Esophagus squamous epithelium (tissue), 5 donors: ENCODE results near the gene CHRNB1. TPM values are rescaled to one million over a fixed set of nuclear protein-coding genes. Genes with fewer than 3 reads are reported as not detected.

Experiments used
- DNase-seq: peaks from one replicate; lab custom pipeline; 2025; lab: John Stamatoyannopoulos, UW
- H3K27ac ChIP-seq, 4 donors: fragments of 200-600 bp; sonication (generic); one replicate each; pipeline ENCODE4 v1.5.1; 2016 to 2019; ENCODE audit warnings: mild to moderate bottlenecking in 1 of 4
- H3K27me3 ChIP-seq, 4 donors: fragments of 200-600 bp; sonication (generic); 1 replicate in 3 of 4; 2 replicates in 1 of 4; pipeline versions ENCODE4 v1.5.1 to v1.6.0; 2017 to 2021; ENCODE audit warnings: antibody characterized with exemption in 1 of 4
- H3K36me3 ChIP-seq, 3 donors: fragments of 200-600 bp; sonication (generic); one replicate each; pipeline ENCODE4 v1.5.1; 2016 to 2019
- H3K4me1 ChIP-seq, 3 donors: fragments of 200-600 bp; sonication (generic); one replicate each; pipeline ENCODE4 v1.5.1; 2017 to 2019
- H3K4me3 ChIP-seq, 4 donors: fragments of 200-600 bp; sonication (generic); 1 replicate in 3 of 4; 2 replicates in 1 of 4; pipeline ENCODE4 v1.5.1; 2016 to 2019; ENCODE audit warnings: mild to moderate bottlenecking in 2 of 4, moderate library complexity in 1 of 4
- H3K9me3 ChIP-seq, 3 donors: fragments of 200-600 bp; sonication (generic); one replicate each; pipeline ENCODE4 v1.5.1; 2016 to 2019
- POLR2A ChIP-seq, 4 donors: fragments of 450-650 bp; IDR thresholded peaks; one replicate each; pipeline ENCODE4 v1.6.1; 2017; ENCODE audit warnings: antibody characterized with exemption in 4 of 4, mild to moderate bottlenecking in 4 of 4, moderate library complexity in 3 of 4
- WGBS, 2 donors: methylation state at CpG; one replicate each; pipeline ENCODE4 v1.1.5; 2018; 5-methylcytosine and 5-hydroxymethylcytosine counted together
- intact Hi-C: fragments of 100-400 bp; cut with DNase I; formaldehyde crosslinking; loops from one replicate; pipeline ENCODE4 v1.15.0; 2022
- total RNA-seq, 4 donors: library from RNA; depleted of rRNA; stranded (reverse); fragments of >200 nt; gene quantifications; one replicate each; pipeline ENCODE4 v1.1.0, GENCODE V29; 2016
- TF ChIP-seq, protein P1 (sequence below), 6 experiments: fragments of 450-650 bp in 4 of 6; fragments of 200-600 bp in 2 of 6; sonication (generic) in 2 of 6; IDR thresholded peaks; one replicate each; pipeline ENCODE4 v1.5.1; 2016 to 2019; ENCODE audit warnings: antibody characterized with exemption in 6 of 6, mild to moderate bottlenecking in 4 of 6, moderate library complexity in 4 of 6
- donor health status: DM: yes; HTN: yes; CAD: no.

CHRNB1 gene
- total RNA-seq, 4 donors from 2014 or later, result 2.4 to 7.2 (median 4.6) TPM

DNA sequence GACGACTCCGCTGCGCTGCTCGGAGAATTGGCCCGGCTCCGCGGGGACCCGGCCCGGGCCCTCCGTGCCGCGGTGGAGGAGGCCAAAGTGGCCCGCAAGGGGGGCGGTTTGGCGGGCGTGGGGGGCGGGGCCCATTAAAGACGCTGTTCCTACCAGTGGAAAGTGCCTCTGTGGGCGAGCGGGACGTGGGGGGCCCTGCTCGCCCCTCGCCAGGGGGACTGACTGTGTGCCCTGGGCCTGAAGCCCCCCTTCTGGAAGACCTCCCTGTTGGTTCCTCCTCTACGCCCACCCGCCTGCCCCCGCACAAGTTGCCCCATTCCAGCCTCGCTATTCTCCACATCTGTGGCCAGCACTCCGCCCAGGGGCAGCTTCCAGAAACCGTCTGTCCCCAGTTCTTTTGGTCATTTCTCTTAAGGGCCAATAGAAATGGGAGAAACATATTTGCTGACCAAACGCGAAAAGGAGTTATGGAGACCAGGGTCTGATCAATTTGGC lies 7.4 kb upstream of the CHRNB1 start:
- TF ChIP-seq POLR2A (IDR thresholded peaks at IDR 0.05), result no peak
- TF ChIP-seq, protein P1, sequence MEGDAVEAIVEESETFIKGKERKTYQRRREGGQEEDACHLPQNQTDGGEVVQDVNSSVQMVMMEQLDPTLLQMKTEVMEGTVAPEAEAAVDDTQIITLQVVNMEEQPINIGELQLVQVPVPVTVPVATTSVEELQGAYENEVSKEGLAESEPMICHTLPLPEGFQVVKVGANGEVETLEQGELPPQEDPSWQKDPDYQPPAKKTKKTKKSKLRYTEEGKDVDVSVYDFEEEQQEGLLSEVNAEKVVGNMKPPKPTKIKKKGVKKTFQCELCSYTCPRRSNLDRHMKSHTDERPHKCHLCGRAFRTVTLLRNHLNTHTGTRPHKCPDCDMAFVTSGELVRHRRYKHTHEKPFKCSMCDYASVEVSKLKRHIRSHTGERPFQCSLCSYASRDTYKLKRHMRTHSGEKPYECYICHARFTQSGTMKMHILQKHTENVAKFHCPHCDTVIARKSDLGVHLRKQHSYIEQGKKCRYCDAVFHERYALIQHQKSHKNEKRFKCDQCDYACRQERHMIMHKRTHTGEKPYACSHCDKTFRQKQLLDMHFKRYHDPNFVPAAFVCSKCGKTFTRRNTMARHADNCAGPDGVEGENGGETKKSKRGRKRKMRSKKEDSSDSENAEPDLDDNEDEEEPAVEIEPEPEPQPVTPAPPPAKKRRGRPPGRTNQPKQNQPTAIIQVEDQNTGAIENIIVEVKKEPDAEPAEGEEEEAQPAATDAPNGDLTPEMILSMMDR (IDR thresholded peaks at IDR 0.05), result no peak
- Histone ChIP-seq H3K4me1 (peaks cover 53 to 68% (median 54%) of the 10 kb centered on the region in 3 donors), H3K4me3 (peak overlapping the region; percentile 38 to 80 (median 60)), H3K36me3 (no peaks in the 10 kb centered on the region), H3K27ac (peak overlapping the region; percentile 92 to 94 (median 94)), H3K9me3 (no peaks in the 10 kb centered on the region), H3K27me3 (peaks cover 0 to 60% (median 5%) of the 10 kb centered on the region in 4 donors)
- no peak for DNase-seq
- intact Hi-C loops, result loop anchor here (5.0 kb wide), 1 partner anchor 80 kb away; the partner anchor contains the start of gene TMEM95
- 38 to 43% methylated on average over 5 to 7 of the region's 31 CpGs for WGBS, 2 donors

DNA sequence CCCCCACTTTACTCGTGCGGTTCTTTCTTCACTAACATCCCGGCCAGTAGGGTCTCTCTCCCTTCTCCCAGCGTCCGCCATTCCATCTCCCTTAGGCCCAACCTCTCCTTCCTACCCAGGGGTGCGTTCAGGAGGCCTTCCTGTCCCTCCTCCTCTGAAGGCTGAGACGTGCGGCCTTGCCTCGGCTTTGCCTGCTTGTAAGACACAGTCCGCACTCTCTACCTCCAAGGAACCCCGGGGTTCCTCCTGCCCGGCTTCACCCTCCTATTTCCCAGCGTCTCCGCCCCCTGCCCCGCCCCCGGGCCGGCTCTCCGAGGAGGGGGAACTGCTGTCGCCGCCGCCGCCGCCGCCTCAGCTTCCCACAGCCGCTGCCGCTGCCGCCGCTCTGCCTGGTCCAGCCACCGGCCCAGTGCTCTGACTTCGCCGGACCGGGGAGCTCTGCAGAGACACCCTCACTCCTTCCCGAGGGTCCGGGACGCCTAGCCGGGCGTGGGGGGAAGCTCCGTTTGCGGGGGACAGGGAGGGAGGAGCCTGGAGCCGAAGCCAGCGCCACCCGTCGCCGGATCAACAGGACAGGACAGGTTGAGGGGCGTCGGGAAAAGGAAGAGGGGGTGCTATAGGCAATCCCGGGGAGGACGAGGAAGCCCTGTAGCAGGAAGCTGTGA lies 6.8 kb upstream of the CHRNB1 start:
- TF ChIP-seq, protein P1 (IDR thresholded peaks at IDR 0.05), result no peak
- TF ChIP-seq POLR2A (IDR thresholded peaks at IDR 0.05), result peak in 1 of 4 donors; percentile 45
- Histone ChIP-seq H3K27ac (peak overlapping the region; percentile 92 to 94 (median 94)), H3K4me1 (peaks cover 53 to 68% (median 54%) of the 10 kb centered on the region in 3 donors), H3K27me3 (peaks cover 0 to 60% (median 5%) of the 10 kb centered on the region in 4 donors), H3K36me3 (no peaks in the 10 kb centered on the region), H3K9me3 (no peaks in the 10 kb centered on the region), H3K4me3 (peak overlapping the region; percentile 38 to 80 (median 60))
- no peak for DNase-seq
- intact Hi-C loops, result loop anchor here (5.0 kb wide), 1 partner anchor 81 kb away; the partner anchor contains the start of gene TMEM95
- 22 to 25% methylated on average over 13 to 14 of the region's 48 CpGs for WGBS, 2 donors

DNA sequence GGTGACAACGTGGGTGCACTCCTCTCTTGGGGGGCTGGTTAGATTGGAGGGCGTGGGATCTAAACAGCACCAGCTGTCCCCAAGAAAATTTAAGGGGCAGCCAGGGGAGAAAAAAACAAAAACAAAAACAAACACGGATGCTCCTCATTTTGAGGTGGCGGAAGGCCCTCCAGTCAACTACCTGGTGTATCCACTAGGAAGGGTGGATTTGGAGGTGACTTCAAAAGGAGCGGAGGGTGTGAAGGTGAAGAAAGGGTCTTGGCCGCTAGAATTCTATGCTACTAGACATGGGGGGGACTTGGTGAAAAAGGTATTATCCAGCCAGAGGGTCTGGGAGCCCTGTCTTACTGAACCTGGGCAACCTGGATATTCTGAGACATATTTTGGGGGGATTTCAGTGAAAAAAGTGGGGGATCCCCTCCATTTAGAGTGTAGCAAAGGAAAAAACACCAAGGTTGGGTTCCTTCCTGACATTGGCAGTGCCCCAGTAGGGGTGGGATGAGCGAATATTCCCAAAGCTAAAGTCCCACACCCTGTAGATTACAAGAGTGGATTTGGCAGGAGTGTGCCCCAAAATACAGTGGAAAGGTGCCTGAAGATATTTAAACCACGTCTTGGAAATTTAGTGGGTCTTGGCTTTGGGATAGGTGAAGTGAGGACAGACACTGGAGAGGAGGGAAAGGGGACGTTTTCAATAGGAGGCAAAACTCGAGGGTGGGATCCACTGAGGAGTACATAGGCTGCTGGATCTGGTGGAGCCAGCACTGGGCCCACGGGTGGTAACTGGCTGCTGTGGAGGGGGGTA lies 6.0 kb upstream of the CHRNB1 start:
- peak overlapping the region; percentile 92 to 94 (median 94) for H3K27ac ChIP-seq
- peaks cover 0 to 60% (median 5%) of the 10 kb centered on the region in 4 donors for H3K27me3 ChIP-seq
- DNase-seq, result no peak
- TF ChIP-seq, protein P1 (IDR thresholded peaks at IDR 0.05), result no peak
- no peak for TF ChIP-seq POLR2A (IDR thresholded peaks at IDR 0.05)
- H3K36me3 ChIP-seq, result no peaks in the 10 kb centered on the region
- intact Hi-C loops, result loop anchor here (5.0 kb wide), 1 partner anchor 82 kb away; the partner anchor contains the start of gene TMEM95
- no peaks in the 10 kb centered on the region for H3K9me3 ChIP-seq
- WGBS, 2 donors, result 38% methylated on average over 11 of the region's 11 CpGs
- peak overlapping the region; percentile 38 to 80 (median 60) for H3K4me3 ChIP-seq
- H3K4me1 ChIP-seq, result peaks cover 53 to 75% (median 58%) of the 10 kb centered on the region in 3 donors

DNA sequence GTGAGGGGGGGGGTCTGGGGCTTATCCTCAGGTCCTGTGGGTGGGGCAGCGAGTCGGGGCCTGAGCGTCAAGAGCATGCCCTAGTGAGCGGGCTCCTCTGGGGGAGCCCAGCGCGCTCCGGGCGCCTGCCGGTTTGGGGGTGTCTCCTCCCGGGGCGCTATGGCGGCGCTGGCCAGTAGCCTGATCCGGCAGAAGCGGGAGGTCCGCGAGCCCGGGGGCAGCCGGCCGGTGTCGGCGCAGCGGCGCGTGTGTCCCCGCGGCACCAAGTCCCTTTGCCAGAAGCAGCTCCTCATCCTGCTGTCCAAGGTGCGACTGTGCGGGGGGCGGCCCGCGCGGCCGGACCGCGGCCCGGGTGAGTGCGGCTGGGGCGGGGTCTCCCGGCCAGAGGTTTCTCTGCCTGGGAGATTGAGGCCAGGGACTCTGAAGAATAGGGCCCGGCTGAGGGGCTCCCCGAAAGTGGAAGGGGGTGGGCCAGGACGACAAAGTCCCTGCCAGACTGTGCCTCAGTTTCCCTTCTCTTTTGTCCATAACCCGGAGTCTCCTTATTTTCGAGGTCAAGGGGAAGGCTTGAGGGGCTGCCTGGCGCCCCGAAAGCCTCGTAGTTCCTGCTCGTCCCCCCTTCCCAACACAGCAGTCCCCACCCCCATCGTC lies 5.3 kb upstream of the CHRNB1 start, which contains the start of gene FGF11:
TSS of gene FGF11 (plus strand) at position 51 of the 651 bp plus-strand sequence. CDS start at position 160, 109 bp downstream.
- 2 to 3% methylated on average over 7 to 10 of the region's 50 CpGs for WGBS, 2 donors
- Histone ChIP-seq H3K36me3 (no peaks in the 10 kb centered on the region), H3K4me1 (peaks cover 53 to 80% (median 65%) of the 10 kb centered on the region in 3 donors), H3K27me3 (peaks cover 0 to 59% (median 5%) of the 10 kb centered on the region in 4 donors), H3K27ac (peak within 1 kb of the TSS; percentile 92 to 94 (median 94)), H3K4me3 (peak within 1 kb of the TSS; percentile 38 to 80 (median 60)), H3K9me3 (no peaks in the 10 kb centered on the region)
- intact Hi-C loops, result loop anchor here (5.0 kb wide), 2 partner anchors 38 to 82 kb away; partner anchors contain the start of genes TMEM95 and ZBTB4
- no peak for DNase-seq
- TF ChIP-seq, protein P1 (IDR thresholded peaks at IDR 0.05), result no peak
- no peak for TF ChIP-seq POLR2A (IDR thresholded peaks at IDR 0.05)
